ENCODE data around the gene TTC34. TPM values are rescaled to one million over a fixed set of nuclear protein-coding genes. Genes with fewer than 3 reads are reported as not detected.

Gene TTC34
- total RNA-seq, 1 experiment from 2014 or later: 1.3 TPM

- BruUV-seq (replicated peaks): no TSS peak
- POLR2A ChIA-PET: no interaction called here
- intact Hi-C loops (cut with micrococcal nuclease): loop anchor here (5.0 kb wide), 1 partner anchor 228 kb away; the partner anchor contains the start of gene PEX10
Observed at GRCh38 chr1:2640626-2641025, 160.9 kb downstream of the TTC34 start.

GRCh38 chr1:2639607-2640521, 161.6 kb downstream of the TTC34 start:
- ATAC-seq (no peak), DNase-seq (ENCODE audit: low read depth, low spot score) (no peak)
- intact Hi-C loops (cut with micrococcal nuclease): loop anchor here (5.0 kb wide), 1 partner anchor 228 kb away; the partner anchor contains the start of gene PEX10
- H3K79me2 ChIP-seq (ENCODE audit: insufficient read depth, low read length): peaks cover 13% of the 10 kb centered on the region; the same call in 1 of the 2 replicates
- ChIA-PET CTCF (no interaction called here), RAD21 (ENCODE audit: low non-redundant PET in 1 of 2, low total read pairs in 2 of 2, uncharacterized antibody in 2 of 2, unreplicated experiment in 2 of 2) (no interaction called here), POLR2A (no interaction called here)
- no peak overlapping the region for H3K27ac ChIP-seq (ENCODE audit: low read depth, low read length)
- H4K20me1 ChIP-seq (ENCODE audit: insufficient read depth): no peaks in the 10 kb centered on the region
- no peaks in the 10 kb centered on the region for H3K27me3 ChIP-seq (ENCODE audit: insufficient read depth, low read length)
- no peaks in the 10 kb centered on the region for H3K36me3 ChIP-seq (ENCODE audit: control insufficient read depth in 1 of 2, insufficient read depth in 2 of 2, low read length in 2 of 2)
- no peak overlapping the region for H2AFZ ChIP-seq (ENCODE audit: low read depth, low read length, poor library complexity, severe bottlenecking)
- H3K4me1 ChIP-seq (ENCODE audit: control insufficient read depth in 1 of 2, insufficient read depth in 2 of 2, low read length in 2 of 2): peaks cover 6 to 28% of the 10 kb centered on the region in 2 experiments; a peak in 3 of 4 replicates
- no peak overlapping the region for H3K4me3 ChIP-seq (replicated peaks in 1 of 2; ENCODE audit: low read depth in 1 of 2, low read length in 2 of 2)
- no peak overlapping the region for H3K9ac ChIP-seq (ENCODE audit: low read length)
- no peaks in the 10 kb centered on the region for H3K9me2 ChIP-seq (ENCODE audit: insufficient read depth)
- peaks cover 0 to 6% of the 10 kb centered on the region in 2 experiments; a peak in 2 of 4 replicates for H3K9me3 ChIP-seq (ENCODE audit: control insufficient read depth in 1 of 2, insufficient read depth in 1 of 2, low read depth in 1 of 2, low read length in 2 of 2)
- TSS peak; percentile 16 for BruUV-seq (replicated peaks)
- TF ChIP-seq POLR2AphosphoS5 (IDR thresholded peaks at IDR 0.05; ENCODE audit: low read depth, low read length) (peak; percentile 12; the same call in 1 of the 2 replicates), CEBPB (IDR thresholded peaks at IDR 0.05; ENCODE audit: low read depth) (no peak)
- H3K4me2 ChIP-seq (ENCODE audit: low read length): no peak overlapping the region

More at GRCh38 chr1:2640626-2641025, 160.9 kb downstream of the TTC34 start:
- Histone ChIP-seq H3K36me3 (ENCODE audit: control insufficient read depth in 1 of 2, insufficient read depth in 2 of 2, low read length in 2 of 2) (no peaks in the 10 kb centered on the region), H3K9ac (ENCODE audit: low read length) (no peak overlapping the region), H3K27ac (ENCODE audit: low read depth, low read length) (no peak overlapping the region), H3K9me3 (ENCODE audit: control insufficient read depth in 1 of 2, insufficient read depth in 1 of 2, low read depth in 1 of 2, low read length in 2 of 2) (peaks cover 0 to 6% of the 10 kb centered on the region in 2 experiments; a peak in 2 of 4 replicates), H3K4me3 (replicated peaks in 1 of 2; ENCODE audit: low read depth in 1 of 2, low read length in 2 of 2) (no peak overlapping the region), H4K20me1 (ENCODE audit: insufficient read depth) (no peaks in the 10 kb centered on the region), H3K4me2 (ENCODE audit: low read length) (no peak overlapping the region), H3K27me3 (ENCODE audit: insufficient read depth, low read length) (no peaks in the 10 kb centered on the region), H2AFZ (ENCODE audit: low read depth, low read length, poor library complexity, severe bottlenecking) (no peak overlapping the region), H3K79me2 (ENCODE audit: insufficient read depth, low read length) (peaks cover 13% of the 10 kb centered on the region; the same call in 1 of the 2 replicates), H3K9me2 (ENCODE audit: insufficient read depth) (no peaks in the 10 kb centered on the region), H3K4me1 (ENCODE audit: control insufficient read depth in 1 of 2, insufficient read depth in 2 of 2, low read length in 2 of 2) (peaks cover 6 to 28% of the 10 kb centered on the region in 2 experiments; a peak in 3 of 4 replicates)
- CTCF ChIA-PET: no interaction called here
- RAD21 ChIA-PET (ENCODE audit: low non-redundant PET in 1 of 2, low total read pairs in 2 of 2, uncharacterized antibody in 2 of 2, unreplicated experiment in 2 of 2): no interaction called here
- TF ChIP-seq ELF1 (IDR thresholded peaks at IDR 0.05; ENCODE audit: borderline replicate concordance, low read depth): no peak
- TF ChIP-seq POLR2A (IDR thresholded peaks at IDR 0.05; ENCODE audit: borderline replicate concordance, extremely low read depth, insufficient read depth, insufficient read length): no peak
- no peak for TF ChIP-seq ZFX (IDR thresholded peaks at IDR 0.05)
- no peak for DNase-seq (ENCODE audit: low read depth, low spot score)
- ATAC-seq: no peak
